GM12865 (cell line): Measurements from ENCODE around the gene TMEM167A.

Experiments
- DNase-seq: peaks from one replicate; pipeline ENCODE4 v3.0.0; 2010; ENCODE audit warnings: low read depth
- H3K4me3 ChIP-seq: 2 replicates; pipeline ENCODE4 v1.5.1; 2011; ENCODE audit warnings: mild to moderate bottlenecking, low read depth, low read length, control low read depth
- CTCF ChIP-seq: IDR thresholded peaks from 2 replicates; pipeline ENCODE4 v1.5.1; 2011; ENCODE audit warnings: low read length, control low read depth, low read depth, inconsistent platforms; ENCODE audit not compliant: insufficient read depth; ENCODE audit errors: missing control alignments

The TMEM167A gene

GRCh38 chr5:83038924-83039323 lies 38.3 kb downstream of the TMEM167A start:
- no peak overlapping the region for H3K4me3 ChIP-seq
- TF ChIP-seq CTCF, result no peak
- DNase-seq, result no peak

GRCh38 chr5:83036991-83037575 lies 40.1 kb downstream of the TMEM167A start:
- no peak for DNase-seq
- no peak for TF ChIP-seq CTCF
- no peak overlapping the region for H3K4me3 ChIP-seq

GRCh38 chr5:83035373-83036100 lies 41.7 kb downstream of the TMEM167A start:
- no peak overlapping the region for H3K4me3 ChIP-seq
- no peak for DNase-seq
- no peak for TF ChIP-seq CTCF

- H3K4me3 ChIP-seq, result no peak overlapping the region
- no peak for TF ChIP-seq CTCF
- DNase-seq, result no peak
These were observed 42.5 kb downstream of the TMEM167A start for GRCh38 chr5:83034528-83035207.

- no peak for TF ChIP-seq CTCF
- DNase-seq, result no peak
- no peak overlapping the region for H3K4me3 ChIP-seq
These were observed 43.2 kb downstream of the TMEM167A start for GRCh38 chr5:83034036-83034435.

- no peak for TF ChIP-seq CTCF
- H3K4me3 ChIP-seq, result no peak overlapping the region
- DNase-seq, result no peak
These were observed 45.8 kb downstream of the TMEM167A start for GRCh38 chr5:83031381-83031780.
